GM12864 (cell line): ENCODE data around the gene KLK8.
"Not testable (repeated sequence)": the region's sequence is repeated elsewhere in the genome, so short reads cannot be mapped to it uniquely, and the experiment has no call there.

Source experiments
- DNase-seq: peaks from one replicate; pipeline ENCODE4 v3.0.0-alpha.2; 2011; ENCODE audit warnings: low read depth
- H3K4me3 ChIP-seq: 2 replicates; pipeline ENCODE4 v1.5.1; 2011; ENCODE audit warnings: mild to moderate bottlenecking, low read depth, low read length, control low read depth
- CTCF ChIP-seq: IDR thresholded peaks from 2 replicates; pipeline ENCODE4 v1.5.1; 2011; ENCODE audit warnings: low read depth, mild to moderate bottlenecking, moderate library complexity, low read length, control low read depth, inconsistent platforms; ENCODE audit errors: missing control alignments

KLK8 gene

DNA sequence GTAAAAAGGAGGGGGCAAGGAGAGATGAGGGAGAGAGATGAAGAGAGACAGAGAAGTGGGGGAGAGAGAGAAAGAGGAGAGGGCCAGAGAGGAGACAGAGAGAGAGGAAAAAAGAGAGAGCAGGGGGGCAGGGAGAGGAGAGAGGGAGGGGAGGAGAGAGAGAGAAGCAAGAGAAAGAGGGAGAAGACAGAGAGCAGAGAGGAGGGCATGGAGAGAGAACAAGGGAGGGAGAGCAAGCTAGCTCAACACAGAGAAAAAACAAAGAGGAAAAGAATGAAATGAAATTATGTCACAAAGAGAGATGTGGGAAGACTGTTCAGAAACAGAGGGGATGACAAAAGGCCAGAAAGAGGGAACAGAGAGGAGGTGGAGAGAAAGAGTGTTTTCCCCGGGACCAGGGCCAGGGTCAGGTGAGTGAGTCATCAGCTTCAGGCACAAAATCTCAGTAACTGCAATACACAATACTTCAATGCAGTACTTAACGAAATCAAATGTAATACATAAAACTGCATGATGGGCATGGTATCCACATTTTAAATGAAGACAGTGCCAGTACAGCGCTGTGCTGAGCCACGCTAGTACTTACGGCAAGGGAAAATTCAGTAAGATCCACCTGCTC is 22.5 kb downstream of the KLK8 start:
- no peak for TF ChIP-seq CTCF
- no peak overlapping the region for H3K4me3 ChIP-seq
- no peak for DNase-seq

- TF ChIP-seq CTCF, result no peak
- H3K4me3 ChIP-seq, result no peak overlapping the region
- DNase-seq, result no peak
Measured at GRCh38 chr19:50977626-50978025, 23.8 kb downstream of the KLK8 start.

DNA sequence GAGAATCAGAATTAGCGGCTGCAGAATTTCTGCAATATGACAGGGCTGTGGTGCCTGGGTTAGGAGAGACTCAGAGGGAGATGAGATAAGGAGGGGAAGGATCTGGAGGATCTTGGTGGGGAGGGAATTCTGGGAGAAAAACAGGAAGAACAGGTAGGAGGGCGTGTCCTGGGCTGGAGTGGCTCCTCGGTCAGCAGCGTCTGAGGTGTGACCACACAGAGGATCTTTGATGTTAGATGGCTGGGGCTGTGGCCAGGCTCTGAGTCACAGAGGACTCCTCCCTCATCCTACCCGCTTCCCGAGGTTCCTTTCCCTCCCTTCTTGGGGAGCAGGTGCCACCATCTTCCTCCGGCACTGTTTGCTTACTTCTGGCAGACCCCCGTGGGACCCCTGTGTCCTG is 25.6 kb downstream of the KLK8 start:
- no peak for TF ChIP-seq CTCF
- no peak for DNase-seq
- H3K4me3 ChIP-seq, result no peak overlapping the region

- no peak for TF ChIP-seq CTCF
- H3K4me3 ChIP-seq, result no peak overlapping the region
Measured at GRCh38 chr19:50974702-50975556, 26.5 kb downstream of the KLK8 start.

DNA sequence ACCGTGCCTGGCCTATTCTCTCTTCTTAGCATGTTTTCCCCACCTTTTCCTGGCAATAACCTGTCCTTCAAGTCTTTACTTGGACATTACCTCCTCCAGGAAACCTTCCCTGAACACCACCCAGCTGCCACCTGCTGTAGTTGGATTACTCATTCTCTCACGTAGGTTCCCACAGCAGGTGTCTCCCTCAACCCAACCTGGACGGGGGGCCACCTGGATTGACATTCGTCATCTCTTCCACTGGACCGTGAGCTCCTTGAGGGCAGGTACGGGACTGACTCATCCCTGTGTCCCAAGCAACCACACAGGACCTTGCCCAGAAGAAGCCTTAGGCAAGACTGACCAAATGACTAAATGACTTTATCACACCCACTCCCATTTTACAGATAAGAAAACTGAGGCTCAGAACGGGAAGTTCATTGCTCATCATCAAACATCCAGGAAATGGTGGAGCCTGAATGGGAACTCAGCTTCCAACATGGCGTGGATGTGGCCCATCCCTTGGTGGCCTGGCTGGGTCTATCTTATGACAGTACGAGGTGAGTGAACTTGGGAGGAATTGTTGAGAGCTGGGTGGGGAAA is 28.5 kb downstream of the KLK8 start:
- TF ChIP-seq CTCF, result no peak
- no peak for DNase-seq
- no peak overlapping the region for H3K4me3 ChIP-seq

More at GRCh38 chr19:50974702-50975556, 26.5 kb downstream of the KLK8 start:
- DNase-seq, result no peak

DNA sequence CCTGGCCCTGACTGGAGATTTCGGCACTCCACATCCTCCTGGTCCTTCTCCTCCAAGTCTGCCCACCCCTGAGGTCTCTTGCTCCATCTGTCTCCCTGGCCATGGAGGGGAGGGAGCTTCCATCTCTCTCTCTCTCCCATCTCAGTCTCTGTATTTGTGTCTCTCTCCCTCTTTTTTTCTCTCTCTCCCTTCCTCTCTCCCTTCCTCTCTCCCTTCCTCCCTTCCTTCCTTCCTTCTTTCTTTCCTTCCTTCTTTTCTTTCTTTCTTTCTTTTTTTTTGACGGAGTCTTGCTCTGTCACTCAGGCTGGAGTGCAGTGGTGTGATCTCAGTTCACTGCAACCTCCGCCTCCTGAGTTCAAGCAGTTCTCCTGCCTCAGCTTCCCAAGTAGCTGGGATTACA is 31.6 kb downstream of the KLK8 start:
- not testable (repeated sequence) for H3K4me3 ChIP-seq, DNase-seq

- DNase-seq, result no peak
- no peak within 1 kb of the TSS for H3K4me3 ChIP-seq
- TF ChIP-seq CTCF, result no peak
Measured at GRCh38 chr19:50969413-50969760, 32.0 kb downstream of the KLK8 start, which contains the start of gene KLK6. Gene KLK6 (minus strand): TSS chr19:50969591. CDS start chr19:50968104, 1,487 bp downstream.
